Choroid plexus epithelial cell (primary cell): ENCODE measurements around the gene VAMP5.

ENCODE experiments used
- DNase-seq: peaks from one replicate; pipeline ENCODE4 v3.0.0-alpha.2; 2010; ENCODE audit warnings: low read depth
- H3K4me3 ChIP-seq: 2 replicates; pipeline ENCODE4 v1.5.1; 2011; ENCODE audit warnings: low read depth, mild to moderate bottlenecking, control low read depth, low read length, moderate library complexity
- CTCF ChIP-seq: conservative IDR thresholded peaks from 2 replicates; pipeline ENCODE4 v1.5.1; 2011; ENCODE audit warnings: low read depth, mild to moderate bottlenecking, control low read depth, inconsistent platforms, low read length, moderate library complexity

VAMP5 gene

GRCh38 chr2:85584354-85584856 lies at the start of gene VAMP5:
Gene VAMP5 (plus strand): TSS chr2:85584431. CDS start chr2:85584491, 60 bp downstream.
- no peak for DNase-seq
- peak within 1 kb of the TSS; percentile 69 for H3K4me3 ChIP-seq
- no peak for TF ChIP-seq CTCF

GRCh38 chr2:85534881-85535280 lies 49.4 kb upstream of the VAMP5 start:
- DNase-seq = no peak
- no peak overlapping the region for H3K4me3 ChIP-seq
- TF ChIP-seq CTCF = no peak

- H3K4me3 ChIP-seq = no peak overlapping the region
- DNase-seq = peak; percentile 60
- no peak for TF ChIP-seq CTCF
Observed at GRCh38 chr2:85536479-85536878, 47.8 kb upstream of the VAMP5 start.

GRCh38 chr2:85537600-85538506 lies 46.4 kb upstream of the VAMP5 start:
- TF ChIP-seq CTCF = peak; percentile 41
- DNase-seq = peak; percentile 41
- peak overlapping the region; percentile 98 for H3K4me3 ChIP-seq

GRCh38 chr2:85538507-85539360 lies 45.5 kb upstream of the VAMP5 start, which contains the start of gene MAT2A:
Gene MAT2A (plus strand): TSS chr2:85539168. CDS start chr2:85539288, 120 bp downstream.
- H3K4me3 ChIP-seq = peak within 1 kb of the TSS; percentile 98
- peak; percentile 93 for DNase-seq
- peak; percentile 66 for TF ChIP-seq CTCF

- H3K4me3 ChIP-seq = peak overlapping the region; percentile 98
- no peak for TF ChIP-seq CTCF
Observed at GRCh38 chr2:85539361-85540132, 44.7 kb upstream of the VAMP5 start.

More at GRCh38 chr2:85539361-85540132, 44.7 kb upstream of the VAMP5 start:
- DNase-seq = peak; percentile 74
